GM23338 (cell line): ENCODE results near the gene PDLIM5. TPM values are rescaled to one million over a fixed set of nuclear protein-coding genes. Genes with fewer than 3 reads are reported as not detected.

Source experiments
- ATAC-seq: fragments of 200-7000 bp; cut with Tn5 transposase; 3 replicates; pipeline ENCODE4 v1.9.1; 2020
- DNase-seq: peaks from one replicate; pipeline ENCODE4 v3.0.0-alpha.2; 2015; ENCODE audit warnings: low spot score
- H2AFZ ChIP-seq: fragments of 200-600 bp; sonication (generic); 2 replicates; pipeline ENCODE4 v1.8.0; 2016; ENCODE audit warnings: antibody characterized with exemption, mild to moderate bottlenecking, moderate library complexity
- H3F3A ChIP-seq: fragments of 200-600 bp; sonication (generic); replicated peaks from 2 replicates; pipeline ENCODE4 v1.8.0; 2017; ENCODE audit warnings: antibody characterized with exemption, mixed run types, low read depth
- H3K27ac ChIP-seq: fragments of 200-600 bp; sonication (generic); 2 replicates; pipeline ENCODE4 v1.6.1; 2016; ENCODE audit warnings: low read depth
- H3K27me3 ChIP-seq: fragments of 200-600 bp; sonication (generic); 2 replicates; pipeline ENCODE4 v1.8.0; 2016; ENCODE audit warnings: mild to moderate bottlenecking, mixed run types, moderate library complexity; ENCODE audit not compliant: insufficient read depth
- H3K36me3 ChIP-seq: fragments of 200-600 bp; sonication (generic); 2 replicates; pipeline ENCODE4 v1.8.0; 2016; ENCODE audit warnings: mild to moderate bottlenecking; ENCODE audit not compliant: insufficient read depth
- H3K4me1 ChIP-seq: fragments of 200-600 bp; sonication (generic); 2 replicates; pipeline ENCODE4 v1.8.0; 2016; ENCODE audit warnings: mild to moderate bottlenecking, moderate library complexity; ENCODE audit not compliant: insufficient read depth
- H3K4me2 ChIP-seq: fragments of 200-600 bp; sonication (generic); 2 replicates; pipeline ENCODE4 v1.7.1; 2017; ENCODE audit warnings: mixed run types
- H3K4me3 ChIP-seq: fragments of 200-600 bp; sonication (generic); 2 replicates; pipeline ENCODE4 v1.6.1; 2016; ENCODE audit warnings: mixed run types
- H3K79me2 ChIP-seq: fragments of 200-600 bp; sonication (generic); replicated peaks from 2 replicates; pipeline ENCODE4 v1.8.0; 2017; ENCODE audit warnings: mild to moderate bottlenecking; ENCODE audit not compliant: insufficient read depth
- H3K9me2 ChIP-seq: fragments of 200-600 bp; sonication (generic); 2 replicates; pipeline ENCODE4 v1.8.0; 2017; ENCODE audit not compliant: insufficient read depth
- H4K20me1 ChIP-seq: fragments of 200-600 bp; sonication (generic); replicated peaks from 2 replicates; pipeline ENCODE4 v1.8.0; 2017; ENCODE audit warnings: mild to moderate bottlenecking; ENCODE audit not compliant: insufficient read depth
- H3K27ac Mint-ChIP-seq: 2 replicates; pipeline ENCODE4 v1.8.0; 2020; ENCODE audit warnings: inconsistent platforms, mild to moderate bottlenecking, moderate library complexity, mixed read lengths
- H3K27me3 Mint-ChIP-seq: 3 replicates; pipeline ENCODE4 v1.8.0; 2022; ENCODE audit warnings: low read depth, mild to moderate bottlenecking, moderate library complexity, mixed read lengths, inconsistent platforms; ENCODE audit not compliant: insufficient read depth, poor library complexity
- H3K36me3 Mint-ChIP-seq: 3 replicates; pipeline ENCODE4 v1.8.0; 2021; ENCODE audit warnings: low read depth, mild to moderate bottlenecking, inconsistent platforms, moderate library complexity, mixed read lengths
- H3K4me1 Mint-ChIP-seq: 3 replicates; pipeline ENCODE4 v1.8.0; 2020; ENCODE audit warnings: mild to moderate bottlenecking, inconsistent platforms, mixed read lengths
- H3K4me3 Mint-ChIP-seq: 3 replicates; pipeline ENCODE4 v1.8.0; 2021; ENCODE audit warnings: moderate library complexity, mild to moderate bottlenecking, inconsistent platforms, mixed read lengths
- H3K9me3 Mint-ChIP-seq: 3 replicates; pipeline ENCODE4 v1.8.0; 2020; ENCODE audit warnings: moderate library complexity, mild to moderate bottlenecking, inconsistent platforms, mixed read lengths
- CREB1 ChIP-seq: fragments of 250-450 bp; sonication (Bioruptor Pico); IDR thresholded peaks from 2 replicates; pipeline ENCODE4 v1.5.0; 2020; ENCODE audit warnings: low read depth, mild to moderate bottlenecking, moderate library complexity
- EZH2 ChIP-seq: fragments of 200-600 bp; sonication (generic); IDR thresholded peaks from one replicate; pipeline ENCODE4 v1.8.0; 2017; ENCODE audit warnings: antibody characterized with exemption, mild to moderate bottlenecking, low read depth; ENCODE audit not compliant: unreplicated experiment
- EZH2phosphoT487 ChIP-seq: fragments of 200-600 bp; sonication (generic); IDR thresholded peaks from one replicate; pipeline ENCODE4 v1.8.1; 2018; ENCODE audit warnings: antibody characterized with exemption; ENCODE audit not compliant: unreplicated experiment
- JUNB ChIP-seq: IDR thresholded peaks from one replicate; pipeline ENCODE4 v1.6.1; 2016; ENCODE audit warnings: antibody characterized with exemption; ENCODE audit not compliant: unreplicated experiment
- NANOG ChIP-seq: IDR thresholded peaks from 2 replicates; pipeline ENCODE4 v1.6.1; 2016; ENCODE audit warnings: antibody characterized with exemption, borderline replicate concordance
- POLR2AphosphoS5 ChIP-seq: IDR thresholded peaks from 2 replicates; pipeline ENCODE4 v1.6.1; 2016; ENCODE audit warnings: antibody characterized with exemption, low read depth
- REST ChIP-seq: IDR thresholded peaks from one replicate; pipeline ENCODE4 v1.6.1; 2018; ENCODE audit warnings: antibody characterized with exemption; ENCODE audit not compliant: unreplicated experiment
- STAT1 ChIP-seq: IDR thresholded peaks from one replicate; pipeline ENCODE4 v1.6.1; 2016; ENCODE audit warnings: antibody characterized with exemption; ENCODE audit not compliant: unreplicated experiment
- ZNF114 ChIP-seq: fragments of 250-450 bp; sonication (Bioruptor Pico); IDR thresholded peaks from 2 replicates; pipeline ENCODE4 v1.5.0; 2020; ENCODE audit warnings: mild to moderate bottlenecking, moderate library complexity
- ZNF331 ChIP-seq: fragments of 250-450 bp; sonication (Bioruptor Pico); IDR thresholded peaks from 2 replicates; pipeline ENCODE4 v1.5.0; 2020; ENCODE audit warnings: low read depth, mild to moderate bottlenecking, moderate library complexity
- polyA plus RNA-seq: library from polyadenylated mRNA; unstranded; fragments of >200 nt; fragmentation: Nextera tagmentation; extraction: Ambion mirVana; gene quantifications from 2 replicates; pipeline ENCODE4 v1.2.1, GENCODE V29; 2016
- total RNA-seq: library from RNA; depleted of rRNA; stranded (reverse); fragments of >200 nt; shearing (Covaris generic); gene quantifications from 2 replicates; pipeline ENCODE4 v1.2.3, GENCODE V29; 2014
- TF ChIP-seq, protein P1 (sequence below): IDR thresholded peaks from 2 replicates; pipeline ENCODE4 v1.6.1; 2016; ENCODE audit warnings: antibody characterized with exemption
- TF ChIP-seq, protein P2 (sequence below): fragments of 250-450 bp; sonication (Bioruptor Pico); IDR thresholded peaks from 2 replicates; pipeline ENCODE4 v1.5.0; 2020; ENCODE audit warnings: mild to moderate bottlenecking, moderate library complexity
- TF ChIP-seq, protein P3 (sequence below), 2 experiments: fragments of 200-600 bp in 1 of 2; sonication (generic) in 1 of 2; conservative IDR thresholded peaks; 2 replicates each; pipeline versions ENCODE4 v1.5.1 to v1.6.1; 2016 to 2017; ENCODE audit warnings: antibody characterized with exemption in 2 of 2, low read depth in 2 of 2, mild to moderate bottlenecking in 2 of 2, moderate library complexity in 1 of 2

Gene PDLIM5
- total and polyA plus RNA-seq, 2 experiments from 2014 or later = 45.2 to 53.0 TPM

DNA sequence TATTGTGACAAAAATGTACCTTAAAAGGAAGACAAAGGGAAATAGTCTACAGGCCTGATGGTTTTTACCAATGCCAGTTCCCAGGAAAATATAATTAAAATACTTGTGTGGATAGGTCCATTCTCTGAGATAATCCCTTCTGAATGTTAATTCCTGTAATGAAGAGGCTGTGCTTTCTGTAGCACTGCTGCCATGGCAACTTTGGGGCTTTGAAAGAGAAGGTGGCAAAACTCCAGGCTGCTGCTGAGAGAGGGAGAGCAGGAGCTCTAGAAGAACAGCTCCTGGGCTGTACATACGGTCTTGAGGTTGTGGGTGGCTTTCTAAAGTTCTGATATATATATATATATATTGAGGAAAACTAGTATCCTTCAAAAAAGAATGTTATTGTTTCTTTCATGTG is 125.4 kb downstream of the PDLIM5 start:
- Histone ChIP-seq H3K27ac (no peak overlapping the region), H3K79me2 (no peaks in the 10 kb centered on the region), H3K9me2 (no peaks in the 10 kb centered on the region), H2AFZ (no peak overlapping the region), H3K4me1 (peaks cover 15% of the 10 kb centered on the region; the same call in 1 of the 2 replicates), H3K4me3 (no peak overlapping the region), H3K4me2 (no peak overlapping the region), H3K27me3 (no peaks in the 10 kb centered on the region), H3K36me3 (no peaks in the 10 kb centered on the region), H3F3A (no peaks in the 10 kb centered on the region), H4K20me1 (no peaks in the 10 kb centered on the region)
- Mint-ChIP-seq H3K27ac (no peak overlapping the region), H3K36me3 (no peaks in the 10 kb centered on the region), H3K27me3 (peaks cover 4% of the 10 kb centered on the region), H3K4me1 (peaks cover 15% of the 10 kb centered on the region), H3K9me3 (no peaks in the 10 kb centered on the region), H3K4me3 (no peak overlapping the region)
- ATAC-seq (peak; percentile 93), DNase-seq (peak; percentile 78)
- TF ChIP-seq, protein P1, sequence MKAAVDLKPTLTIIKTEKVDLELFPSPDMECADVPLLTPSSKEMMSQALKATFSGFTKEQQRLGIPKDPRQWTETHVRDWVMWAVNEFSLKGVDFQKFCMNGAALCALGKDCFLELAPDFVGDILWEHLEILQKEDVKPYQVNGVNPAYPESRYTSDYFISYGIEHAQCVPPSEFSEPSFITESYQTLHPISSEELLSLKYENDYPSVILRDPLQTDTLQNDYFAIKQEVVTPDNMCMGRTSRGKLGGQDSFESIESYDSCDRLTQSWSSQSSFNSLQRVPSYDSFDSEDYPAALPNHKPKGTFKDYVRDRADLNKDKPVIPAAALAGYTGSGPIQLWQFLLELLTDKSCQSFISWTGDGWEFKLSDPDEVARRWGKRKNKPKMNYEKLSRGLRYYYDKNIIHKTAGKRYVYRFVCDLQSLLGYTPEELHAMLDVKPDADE = no peak
- TF ChIP-seq NANOG = no peak
- no peak for TF ChIP-seq EZH2
- TF ChIP-seq JUNB = no peak
- no peak for TF ChIP-seq CREB1 (CRISPR knock-in tag)
- TF ChIP-seq STAT1 = no peak
- TF ChIP-seq, protein P2, sequence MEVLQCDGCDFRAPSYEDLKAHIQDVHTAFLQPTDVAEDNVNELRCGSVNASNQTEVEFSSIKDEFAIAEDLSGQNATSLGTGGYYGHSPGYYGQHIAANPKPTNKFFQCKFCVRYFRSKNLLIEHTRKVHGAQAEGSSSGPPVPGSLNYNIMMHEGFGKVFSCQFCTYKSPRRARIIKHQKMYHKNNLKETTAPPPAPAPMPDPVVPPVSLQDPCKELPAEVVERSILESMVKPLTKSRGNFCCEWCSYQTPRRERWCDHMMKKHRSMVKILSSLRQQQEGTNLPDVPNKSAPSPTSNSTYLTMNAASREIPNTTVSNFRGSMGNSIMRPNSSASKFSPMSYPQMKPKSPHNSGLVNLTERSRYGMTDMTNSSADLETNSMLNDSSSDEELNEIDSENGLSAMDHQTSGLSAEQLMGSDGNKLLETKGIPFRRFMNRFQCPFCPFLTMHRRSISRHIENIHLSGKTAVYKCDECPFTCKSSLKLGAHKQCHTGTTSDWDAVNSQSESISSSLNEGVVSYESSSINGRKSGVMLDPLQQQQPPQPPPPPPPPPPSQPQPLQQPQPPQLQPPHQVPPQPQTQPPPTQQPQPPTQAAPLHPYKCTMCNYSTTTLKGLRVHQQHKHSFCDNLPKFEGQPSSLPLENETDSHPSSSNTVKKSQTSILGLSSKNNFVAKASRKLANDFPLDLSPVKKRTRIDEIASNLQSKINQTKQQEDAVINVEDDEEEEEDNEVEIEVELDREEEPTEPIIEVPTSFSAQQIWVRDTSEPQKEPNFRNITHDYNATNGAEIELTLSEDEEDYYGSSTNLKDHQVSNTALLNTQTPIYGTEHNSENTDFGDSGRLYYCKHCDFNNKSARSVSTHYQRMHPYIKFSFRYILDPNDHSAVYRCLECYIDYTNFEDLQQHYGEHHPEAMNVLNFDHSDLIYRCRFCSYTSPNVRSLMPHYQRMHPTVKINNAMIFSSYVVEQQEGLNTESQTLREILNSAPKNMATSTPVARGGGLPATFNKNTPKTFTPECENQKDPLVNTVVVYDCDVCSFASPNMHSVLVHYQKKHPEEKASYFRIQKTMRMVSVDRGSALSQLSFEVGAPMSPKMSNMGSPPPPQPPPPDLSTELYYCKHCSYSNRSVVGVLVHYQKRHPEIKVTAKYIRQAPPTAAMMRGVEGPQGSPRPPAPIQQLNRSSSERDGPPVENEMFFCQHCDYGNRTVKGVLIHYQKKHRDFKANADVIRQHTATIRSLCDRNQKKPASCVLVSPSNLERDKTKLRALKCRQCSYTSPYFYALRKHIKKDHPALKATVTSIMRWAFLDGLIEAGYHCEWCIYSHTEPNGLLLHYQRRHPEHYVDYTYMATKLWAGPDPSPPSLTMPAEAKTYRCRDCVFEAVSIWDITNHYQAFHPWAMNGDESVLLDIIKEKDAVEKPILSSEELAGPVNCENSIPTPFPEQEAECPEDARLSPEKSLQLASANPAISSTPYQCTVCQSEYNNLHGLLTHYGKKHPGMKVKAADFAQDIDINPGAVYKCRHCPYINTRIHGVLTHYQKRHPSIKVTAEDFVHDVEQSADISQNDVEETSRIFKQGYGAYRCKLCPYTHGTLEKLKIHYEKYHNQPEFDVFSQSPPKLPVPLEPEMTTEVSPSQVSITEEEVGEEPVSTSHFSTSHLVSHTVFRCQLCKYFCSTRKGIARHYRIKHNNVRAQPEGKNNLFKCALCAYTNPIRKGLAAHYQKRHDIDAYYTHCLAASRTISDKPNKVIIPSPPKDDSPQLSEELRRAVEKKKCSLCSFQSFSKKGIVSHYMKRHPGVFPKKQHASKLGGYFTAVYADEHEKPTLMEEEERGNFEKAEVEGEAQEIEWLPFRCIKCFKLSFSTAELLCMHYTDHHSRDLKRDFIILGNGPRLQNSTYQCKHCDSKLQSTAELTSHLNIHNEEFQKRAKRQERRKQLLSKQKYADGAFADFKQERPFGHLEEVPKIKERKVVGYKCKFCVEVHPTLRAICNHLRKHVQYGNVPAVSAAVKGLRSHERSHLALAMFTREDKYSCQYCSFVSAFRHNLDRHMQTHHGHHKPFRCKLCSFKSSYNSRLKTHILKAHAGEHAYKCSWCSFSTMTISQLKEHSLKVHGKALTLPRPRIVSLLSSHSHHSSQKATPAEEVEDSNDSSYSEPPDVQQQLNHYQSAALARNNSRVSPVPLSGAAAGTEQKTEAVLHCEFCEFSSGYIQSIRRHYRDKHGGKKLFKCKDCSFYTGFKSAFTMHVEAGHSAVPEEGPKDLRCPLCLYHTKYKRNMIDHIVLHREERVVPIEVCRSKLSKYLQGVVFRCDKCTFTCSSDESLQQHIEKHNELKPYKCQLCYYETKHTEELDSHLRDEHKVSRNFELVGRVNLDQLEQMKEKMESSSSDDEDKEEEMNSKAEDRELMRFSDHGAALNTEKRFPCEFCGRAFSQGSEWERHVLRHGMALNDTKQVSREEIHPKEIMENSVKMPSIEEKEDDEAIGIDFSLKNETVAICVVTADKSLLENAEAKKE (CRISPR knock-in tag) = no peak
- no peak for TF ChIP-seq POLR2AphosphoS5
- no peak for TF ChIP-seq ZNF331 (CRISPR knock-in tag)
- TF ChIP-seq, protein P3, sequence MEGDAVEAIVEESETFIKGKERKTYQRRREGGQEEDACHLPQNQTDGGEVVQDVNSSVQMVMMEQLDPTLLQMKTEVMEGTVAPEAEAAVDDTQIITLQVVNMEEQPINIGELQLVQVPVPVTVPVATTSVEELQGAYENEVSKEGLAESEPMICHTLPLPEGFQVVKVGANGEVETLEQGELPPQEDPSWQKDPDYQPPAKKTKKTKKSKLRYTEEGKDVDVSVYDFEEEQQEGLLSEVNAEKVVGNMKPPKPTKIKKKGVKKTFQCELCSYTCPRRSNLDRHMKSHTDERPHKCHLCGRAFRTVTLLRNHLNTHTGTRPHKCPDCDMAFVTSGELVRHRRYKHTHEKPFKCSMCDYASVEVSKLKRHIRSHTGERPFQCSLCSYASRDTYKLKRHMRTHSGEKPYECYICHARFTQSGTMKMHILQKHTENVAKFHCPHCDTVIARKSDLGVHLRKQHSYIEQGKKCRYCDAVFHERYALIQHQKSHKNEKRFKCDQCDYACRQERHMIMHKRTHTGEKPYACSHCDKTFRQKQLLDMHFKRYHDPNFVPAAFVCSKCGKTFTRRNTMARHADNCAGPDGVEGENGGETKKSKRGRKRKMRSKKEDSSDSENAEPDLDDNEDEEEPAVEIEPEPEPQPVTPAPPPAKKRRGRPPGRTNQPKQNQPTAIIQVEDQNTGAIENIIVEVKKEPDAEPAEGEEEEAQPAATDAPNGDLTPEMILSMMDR (conservative IDR thresholded peaks at IDR 0.05; ENCODE audit: low read depth in 2 of 2) = no peak
- TF ChIP-seq REST = no peak
- TF ChIP-seq EZH2phosphoT487 = no peak
- no peak for TF ChIP-seq ZNF114 (CRISPR knock-in tag)
